Thymus (tissue), 11 donors: ENCODE measurements around the gene TBC1D8. TPM values are rescaled to one million over a fixed set of nuclear protein-coding genes. Genes with fewer than 3 reads are reported as not detected.

Source experiments
- DNase-seq, 9 donors: peaks; one replicate each; pipeline ENCODE4 v3.0.0-alpha.2; 2013; ENCODE audit warnings: low spot score in 9 of 9, low read depth in 6 of 9, missing footprints in 1 of 9
- H3K27ac ChIP-seq, 2 donors: one replicate each; pipeline ENCODE4 v1.5.1; 2013; ENCODE audit warnings: control low read depth in 1 of 2, low read depth in 1 of 2, low read length in 1 of 2, mild to moderate bottlenecking in 1 of 2, moderate library complexity in 1 of 2
- H3K27me3 ChIP-seq, 2 donors: one replicate each; pipeline ENCODE4 v1.5.1; 2013; ENCODE audit warnings: low read length in 1 of 2; ENCODE audit not compliant: control insufficient read depth in 2 of 2, insufficient read depth in 1 of 2
- H3K36me3 ChIP-seq, 2 donors: one replicate each; pipeline ENCODE4 v1.5.1; 2013; ENCODE audit warnings: low read length in 1 of 2, mild to moderate bottlenecking in 1 of 2, moderate library complexity in 1 of 2; ENCODE audit not compliant: control insufficient read depth in 2 of 2, insufficient read depth in 2 of 2
- H3K4me1 ChIP-seq, 2 donors: one replicate each; pipeline ENCODE4 v1.5.1; 2013; ENCODE audit warnings: low read length in 2 of 2; ENCODE audit not compliant: control insufficient read depth in 2 of 2, insufficient read depth in 2 of 2
- H3K4me3 ChIP-seq, 2 donors: one replicate each; pipeline ENCODE4 v1.5.1; 2013; ENCODE audit warnings: low read length in 2 of 2, control low read depth in 1 of 2, mild to moderate bottlenecking in 1 of 2
- H3K9me3 ChIP-seq, 2 donors: one replicate each; pipeline ENCODE4 v1.5.1; 2013; ENCODE audit warnings: low read length in 1 of 2, mild to moderate bottlenecking in 1 of 2; ENCODE audit not compliant: control insufficient read depth in 2 of 2, insufficient read depth in 1 of 2
- WGBS: extraction: QIAGEN DNeasy Blood & Tissue Kit; methylation state at CpG from one replicate; pipeline ENCODE4 v1.1.7; 2013; 5-methylcytosine and 5-hydroxymethylcytosine counted together
- polyA plus RNA-seq: library from polyadenylated mRNA; stranded (reverse); fragments of 200-250 nt; gene quantifications from one replicate; pipeline ENCODE4 v1.2.3, GENCODE V29; 2013
- total RNA-seq: library from RNA; stranded (reverse); fragments of 120-200 nt; gene quantifications from one replicate; pipeline ENCODE4 v1.2.4, GENCODE V29; 2013
- donor health status: healthy.

Gene TBC1D8
- total and polyA plus RNA-seq, 2 donors, result 7.7 to 16.5 TPM

GRCh38 chr2:101146535-101146934 lies 4.6 kb downstream of the TBC1D8 start:
- Histone ChIP-seq H3K9me3 (no peaks in the 10 kb centered on the region), H3K4me3 (no peak overlapping the region), H3K4me1 (peaks cover 8 to 13% of the 10 kb centered on the region in 2 donors), H3K36me3 (no peaks in the 10 kb centered on the region), H3K27ac (no peak overlapping the region), H3K27me3 (peaks cover 18 to 22% of the 10 kb centered on the region in 2 donors)
- DNase-seq, result no peak
- WGBS, result 97% methylated on average over 2 of the region's 2 CpGs

GRCh38 chr2:101145406-101145805 lies 5.8 kb downstream of the TBC1D8 start:
- WGBS, result 98% methylated on average over 2 of the region's 2 CpGs
- Histone ChIP-seq H3K4me3 (no peak overlapping the region), H3K4me1 (peaks cover 7% of the 10 kb centered on the region in 2 donors), H3K9me3 (no peaks in the 10 kb centered on the region), H3K36me3 (no peaks in the 10 kb centered on the region), H3K27ac (no peak overlapping the region), H3K27me3 (peaks cover 13 to 16% of the 10 kb centered on the region in 2 donors)
- no peak for DNase-seq

- no peak overlapping the region for H3K27ac ChIP-seq
- no peak overlapping the region for H3K4me3 ChIP-seq
- no peaks in the 10 kb centered on the region for H3K36me3 ChIP-seq
- no peaks in the 10 kb centered on the region for H3K27me3 ChIP-seq
- no peaks in the 10 kb centered on the region for H3K9me3 ChIP-seq
- WGBS, result 96% methylated on average over 2 of the region's 2 CpGs
- no peak for DNase-seq
- H3K4me1 ChIP-seq, result no peaks in the 10 kb centered on the region
Measured at GRCh38 chr2:101142163-101142562, 9.0 kb downstream of the TBC1D8 start.

- Histone ChIP-seq H3K4me1 (no peaks in the 10 kb centered on the region), H3K36me3 (no peaks in the 10 kb centered on the region), H3K4me3 (no peak overlapping the region), H3K27me3 (no peaks in the 10 kb centered on the region), H3K9me3 (no peaks in the 10 kb centered on the region), H3K27ac (no peak overlapping the region)
- WGBS, result 95% methylated on average over 7 of the region's 7 CpGs
- DNase-seq, result no peak
Measured at GRCh38 chr2:101140978-101141655, 10.1 kb downstream of the TBC1D8 start.

- H3K36me3 ChIP-seq, result no peaks in the 10 kb centered on the region
- WGBS, result 87% methylated on average over 7 of the region's 7 CpGs
- H3K4me1 ChIP-seq, result no peaks in the 10 kb centered on the region
- H3K27ac ChIP-seq, result no peak overlapping the region
- no peak overlapping the region for H3K4me3 ChIP-seq
- no peaks in the 10 kb centered on the region for H3K27me3 ChIP-seq
- DNase-seq, result no peak
- no peaks in the 10 kb centered on the region for H3K9me3 ChIP-seq
Measured at GRCh38 chr2:101140237-101140636, 10.9 kb downstream of the TBC1D8 start.

- DNase-seq, result no peak
- no peaks in the 10 kb centered on the region for H3K36me3 ChIP-seq
- no peaks in the 10 kb centered on the region for H3K4me1 ChIP-seq
- no peaks in the 10 kb centered on the region for H3K27me3 ChIP-seq
- no peak overlapping the region for H3K4me3 ChIP-seq
- no peaks in the 10 kb centered on the region for H3K9me3 ChIP-seq
- H3K27ac ChIP-seq, result no peak overlapping the region
- WGBS, result 96% methylated on average over 4 of the region's 4 CpGs
Measured at GRCh38 chr2:101139495-101139894, 11.7 kb downstream of the TBC1D8 start.

- no peaks in the 10 kb centered on the region for H3K9me3 ChIP-seq
- DNase-seq, result no peak
- H3K4me1 ChIP-seq, result no peaks in the 10 kb centered on the region
- no peak overlapping the region for H3K27ac ChIP-seq
- no peaks in the 10 kb centered on the region for H3K36me3 ChIP-seq
- H3K4me3 ChIP-seq, result no peak overlapping the region
- whole genome bisulfite sequencing, result 93% methylated on average over 9 of the region's 9 CpGs
- no peaks in the 10 kb centered on the region for H3K27me3 ChIP-seq
Measured at GRCh38 chr2:101135412-101136296, 15.5 kb downstream of the TBC1D8 start.

- 85% methylated on average over 2 of the region's 2 CpGs for WGBS
- Histone ChIP-seq H3K4me3 (no peak overlapping the region), H3K36me3 (no peaks in the 10 kb centered on the region), H3K27ac (no peak overlapping the region), H3K9me3 (no peaks in the 10 kb centered on the region), H3K4me1 (no peaks in the 10 kb centered on the region), H3K27me3 (no peaks in the 10 kb centered on the region)
- DNase-seq, result no peak
Measured at GRCh38 chr2:101133492-101134100, 17.6 kb downstream of the TBC1D8 start.

- no peak for DNase-seq
- H3K27ac ChIP-seq, result no peak overlapping the region
- H3K4me1 ChIP-seq, result no peaks in the 10 kb centered on the region
- WGBS, result 94% methylated on average over 2 of the region's 2 CpGs
- no peak overlapping the region for H3K4me3 ChIP-seq
- H3K9me3 ChIP-seq, result no peaks in the 10 kb centered on the region
- no peaks in the 10 kb centered on the region for H3K36me3 ChIP-seq
- H3K27me3 ChIP-seq, result no peaks in the 10 kb centered on the region
Measured at GRCh38 chr2:101132202-101132601, 19.0 kb downstream of the TBC1D8 start.
